Measurements from ENCODE around the gene HSPA14.
A peak's percentile ranks its signal among the peaks of the same experiment; 100 is the strongest.

HSPA14 gene

DNA sequence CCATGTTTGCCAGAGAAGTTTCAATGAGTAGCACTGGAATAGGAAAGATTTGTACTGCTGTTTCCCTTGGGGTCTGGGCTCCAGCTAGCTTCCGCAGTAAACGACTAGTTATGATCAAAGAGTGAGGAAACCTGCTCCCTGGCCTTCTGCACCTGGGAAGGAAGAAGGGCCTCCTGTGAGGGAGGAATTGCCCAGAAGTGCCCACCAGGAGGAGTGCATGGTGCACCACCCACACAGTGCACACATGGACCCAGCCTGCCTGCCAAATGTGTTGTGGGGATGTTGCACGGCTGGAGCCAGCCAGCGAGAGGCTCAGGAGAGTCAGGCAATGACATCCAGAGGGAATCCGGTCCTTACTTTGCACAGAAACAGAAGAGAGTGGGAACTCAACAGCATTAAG lies 36.4 kb upstream of the HSPA14 start:
- ATAC-seq (ENCODE audit: insufficient read depth, low read depth) (no peak; the same call in 2 of the 3 replicates), DNase-seq (no peak)
- Histone ChIP-seq H3K4me2 (ENCODE audit: insufficient read depth, low read length) (no peak overlapping the region), H3K27ac (ENCODE audit: low read length) (no peak overlapping the region), H3K4me1 (ENCODE audit: insufficient read depth, low read length) (no peaks in the 10 kb centered on the region), H3K4me3 (ENCODE audit: low read depth in 1 of 2, low read length in 2 of 2) (no peak overlapping the region), H3K36me3 (ENCODE audit: insufficient read depth, low read length) (no peaks in the 10 kb centered on the region), H3K79me2 (ENCODE audit: insufficient read depth, low read length) (no peaks in the 10 kb centered on the region), H2AFZ (ENCODE audit: low read depth, low read length) (no peak overlapping the region), H3K9me3 (ENCODE audit: insufficient read depth, low read length, severe bottlenecking) (no peaks in the 10 kb centered on the region), H4K20me1 (ENCODE audit: insufficient read depth, low read length) (no peaks in the 10 kb centered on the region), H3K27me3 (ENCODE audit: insufficient read depth, low read length, poor library complexity) (peaks cover 9% of the 10 kb centered on the region), H3K9ac (ENCODE audit: low read depth, low read length) (no peak overlapping the region)
- TF ChIP-seq EZH2 (IDR thresholded peaks at IDR 0.05; ENCODE audit: borderline replicate concordance, low read depth, low read length, severe bottlenecking): no peak
- TF ChIP-seq, protein P1, sequence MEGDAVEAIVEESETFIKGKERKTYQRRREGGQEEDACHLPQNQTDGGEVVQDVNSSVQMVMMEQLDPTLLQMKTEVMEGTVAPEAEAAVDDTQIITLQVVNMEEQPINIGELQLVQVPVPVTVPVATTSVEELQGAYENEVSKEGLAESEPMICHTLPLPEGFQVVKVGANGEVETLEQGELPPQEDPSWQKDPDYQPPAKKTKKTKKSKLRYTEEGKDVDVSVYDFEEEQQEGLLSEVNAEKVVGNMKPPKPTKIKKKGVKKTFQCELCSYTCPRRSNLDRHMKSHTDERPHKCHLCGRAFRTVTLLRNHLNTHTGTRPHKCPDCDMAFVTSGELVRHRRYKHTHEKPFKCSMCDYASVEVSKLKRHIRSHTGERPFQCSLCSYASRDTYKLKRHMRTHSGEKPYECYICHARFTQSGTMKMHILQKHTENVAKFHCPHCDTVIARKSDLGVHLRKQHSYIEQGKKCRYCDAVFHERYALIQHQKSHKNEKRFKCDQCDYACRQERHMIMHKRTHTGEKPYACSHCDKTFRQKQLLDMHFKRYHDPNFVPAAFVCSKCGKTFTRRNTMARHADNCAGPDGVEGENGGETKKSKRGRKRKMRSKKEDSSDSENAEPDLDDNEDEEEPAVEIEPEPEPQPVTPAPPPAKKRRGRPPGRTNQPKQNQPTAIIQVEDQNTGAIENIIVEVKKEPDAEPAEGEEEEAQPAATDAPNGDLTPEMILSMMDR (IDR thresholded peaks at IDR 0.05; ENCODE audit: borderline replicate concordance, extremely low read depth, low read length, poor library complexity, severe bottlenecking): peak; percentile 26

DNA sequence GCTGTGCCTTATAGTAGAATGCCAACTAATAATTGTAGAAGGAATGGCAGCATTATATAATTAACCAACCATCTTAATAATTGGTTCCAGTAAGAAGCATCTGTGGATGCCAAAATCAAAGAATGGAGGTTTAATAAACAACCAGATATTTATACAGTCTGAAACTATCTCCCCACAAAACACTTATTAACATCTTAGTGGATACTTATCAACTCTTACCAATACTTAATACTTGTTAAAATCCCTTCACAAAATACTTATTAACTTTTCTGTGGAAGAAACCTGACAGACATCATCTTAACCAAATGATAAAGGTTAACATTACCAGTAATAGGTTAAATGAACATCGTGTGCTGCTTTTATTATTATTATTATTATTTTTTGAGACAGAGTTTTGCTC lies 34.3 kb upstream of the HSPA14 start:
- Histone ChIP-seq H3K36me3 (ENCODE audit: insufficient read depth, low read length) (no peaks in the 10 kb centered on the region), H3K9me3 (ENCODE audit: insufficient read depth, low read length, severe bottlenecking) (no peaks in the 10 kb centered on the region), H2AFZ (ENCODE audit: low read depth, low read length) (no peak overlapping the region), H3K27ac (ENCODE audit: low read length) (no peak overlapping the region), H4K20me1 (ENCODE audit: insufficient read depth, low read length) (no peaks in the 10 kb centered on the region), H3K79me2 (ENCODE audit: insufficient read depth, low read length) (no peaks in the 10 kb centered on the region), H3K9ac (ENCODE audit: low read depth, low read length) (no peak overlapping the region), H3K4me3 (ENCODE audit: low read depth in 1 of 2, low read length in 2 of 2) (no peak overlapping the region), H3K27me3 (ENCODE audit: insufficient read depth, low read length, poor library complexity) (peaks cover 3% of the 10 kb centered on the region), H3K4me2 (ENCODE audit: insufficient read depth, low read length) (no peak overlapping the region), H3K4me1 (ENCODE audit: insufficient read depth, low read length) (no peaks in the 10 kb centered on the region)
- TF ChIP-seq EZH2 (IDR thresholded peaks at IDR 0.05; ENCODE audit: borderline replicate concordance, low read depth, low read length, severe bottlenecking): no peak
- TF ChIP-seq, protein P1 (IDR thresholded peaks at IDR 0.05; ENCODE audit: borderline replicate concordance, extremely low read depth, low read length, poor library complexity, severe bottlenecking): no peak
- ATAC-seq (ENCODE audit: insufficient read depth, low read depth): no peak
- no peak for DNase-seq

DNA sequence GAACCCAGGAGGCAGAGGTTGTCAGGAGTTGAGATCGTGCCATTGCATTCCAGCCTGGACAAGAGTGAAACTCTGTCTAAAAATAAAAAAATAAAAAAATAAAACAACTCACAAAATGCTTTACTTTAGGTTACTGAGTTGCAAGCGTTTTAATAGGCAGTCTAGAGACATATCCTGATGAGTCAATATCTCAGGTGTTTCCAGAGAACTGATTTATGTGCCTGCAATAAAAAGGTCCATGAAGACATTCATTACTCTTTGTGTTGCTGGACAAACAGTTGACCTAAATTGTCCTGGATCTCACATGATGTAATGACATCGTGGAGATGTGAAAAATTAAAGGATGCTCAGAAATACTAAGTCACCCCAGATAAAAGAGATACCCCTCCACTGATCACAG lies 31.8 kb upstream of the HSPA14 start:
- H3K27ac ChIP-seq (ENCODE audit: low read length): no peak overlapping the region

More for the DNA sequence above, 31.8 kb upstream of the HSPA14 start:
- no peaks in the 10 kb centered on the region for H3K79me2 ChIP-seq (ENCODE audit: insufficient read depth, low read length)
- no peak overlapping the region for H3K9ac ChIP-seq (ENCODE audit: low read depth, low read length)
- no peaks in the 10 kb centered on the region for H3K27me3 ChIP-seq (ENCODE audit: insufficient read depth, low read length, poor library complexity)
- no peaks in the 10 kb centered on the region for H3K4me1 ChIP-seq (ENCODE audit: insufficient read depth, low read length)
- ATAC-seq (ENCODE audit: insufficient read depth, low read depth): no peak
- H3K4me3 ChIP-seq (ENCODE audit: low read depth in 1 of 2, low read length in 2 of 2): no peak overlapping the region
- H3K4me2 ChIP-seq (ENCODE audit: insufficient read depth, low read length): no peak overlapping the region
- H4K20me1 ChIP-seq (ENCODE audit: insufficient read depth, low read length): no peaks in the 10 kb centered on the region
- H3K9me3 ChIP-seq (ENCODE audit: insufficient read depth, low read length, severe bottlenecking): no peaks in the 10 kb centered on the region
- DNase-seq: no peak
- H3K36me3 ChIP-seq (ENCODE audit: insufficient read depth, low read length): no peaks in the 10 kb centered on the region
- TF ChIP-seq EZH2 (IDR thresholded peaks at IDR 0.05; ENCODE audit: borderline replicate concordance, low read depth, low read length, severe bottlenecking): no peak
- TF ChIP-seq, protein P1 (IDR thresholded peaks at IDR 0.05; ENCODE audit: borderline replicate concordance, extremely low read depth, low read length, poor library complexity, severe bottlenecking): no peak
- no peak overlapping the region for H2AFZ ChIP-seq (ENCODE audit: low read depth, low read length)

All from DND-41 (cell line).